HuH-7 (cell line): ENCODE data around the gene VAV2.

Source experiments
- DNase-seq: peaks from one replicate; pipeline ENCODE4 v3.0.0; 2011; ENCODE audit warnings: low spot score

VAV2 gene

DNA sequence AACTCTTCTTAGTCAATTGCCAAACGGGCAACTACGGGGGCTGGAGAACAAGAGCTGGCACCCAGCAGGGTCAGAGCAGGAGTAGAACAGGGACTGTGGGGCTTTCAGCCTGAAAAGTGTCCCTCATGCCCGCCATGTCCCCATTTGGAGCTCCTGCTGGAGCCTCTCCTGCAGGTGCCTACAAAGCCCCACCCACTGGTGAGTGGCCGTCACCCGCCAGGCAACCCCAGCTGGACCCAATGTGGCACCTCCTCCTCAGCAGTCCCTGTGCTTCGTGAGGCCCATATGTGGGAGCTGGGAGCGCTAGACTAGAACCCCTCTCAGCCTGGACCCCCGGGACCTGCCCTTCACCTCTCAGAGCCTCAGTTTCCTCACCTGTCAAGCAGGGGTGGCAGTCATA is 40.9 kb downstream of the VAV2 start:
- DNase-seq, result no peak

DNA sequence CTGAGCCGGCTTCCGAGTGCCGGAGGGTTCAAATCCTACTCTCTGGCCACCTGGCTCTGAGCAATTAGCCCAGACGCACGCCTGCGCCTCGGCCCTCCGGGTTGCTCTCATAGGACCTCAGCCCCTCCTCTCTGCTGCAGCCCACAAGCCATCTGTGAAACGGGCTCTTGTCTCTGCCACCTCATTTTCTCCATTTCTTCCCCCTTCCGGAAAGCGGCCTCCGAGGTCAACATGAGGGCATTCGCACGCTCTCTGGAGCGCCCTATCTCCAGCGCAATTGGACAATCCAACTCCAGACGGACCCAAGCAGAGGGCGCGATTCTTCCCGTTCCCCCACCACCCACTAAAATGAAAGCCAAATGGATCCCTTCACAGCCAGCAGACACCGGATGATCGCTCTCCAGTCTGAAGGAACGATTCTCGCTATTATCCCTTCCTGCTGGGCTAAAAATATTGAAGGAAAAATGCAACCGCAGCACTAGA is 41.5 kb downstream of the VAV2 start:
- DNase-seq, result no peak

DNA sequence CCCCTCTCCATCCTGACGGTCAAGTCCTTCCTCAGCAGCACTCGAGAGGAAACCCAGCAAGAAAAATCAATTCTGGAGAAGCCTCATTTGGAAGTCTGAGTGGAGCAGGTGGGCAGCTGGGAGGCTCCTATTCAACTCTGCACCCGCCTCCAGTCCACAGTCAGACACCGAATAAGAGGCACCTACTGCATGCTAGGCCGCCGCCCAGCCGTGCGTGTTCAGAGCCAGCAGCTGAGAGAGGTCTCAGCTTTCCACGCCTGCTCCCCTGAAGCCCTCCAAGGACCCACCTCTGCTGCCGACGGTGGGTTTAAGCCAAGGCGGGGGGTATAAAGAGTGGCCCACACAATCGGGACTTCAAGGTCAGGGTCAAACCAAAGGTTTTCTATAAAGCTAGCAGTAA is 41.9 kb downstream of the VAV2 start:
- DNase-seq, result no peak

DNA sequence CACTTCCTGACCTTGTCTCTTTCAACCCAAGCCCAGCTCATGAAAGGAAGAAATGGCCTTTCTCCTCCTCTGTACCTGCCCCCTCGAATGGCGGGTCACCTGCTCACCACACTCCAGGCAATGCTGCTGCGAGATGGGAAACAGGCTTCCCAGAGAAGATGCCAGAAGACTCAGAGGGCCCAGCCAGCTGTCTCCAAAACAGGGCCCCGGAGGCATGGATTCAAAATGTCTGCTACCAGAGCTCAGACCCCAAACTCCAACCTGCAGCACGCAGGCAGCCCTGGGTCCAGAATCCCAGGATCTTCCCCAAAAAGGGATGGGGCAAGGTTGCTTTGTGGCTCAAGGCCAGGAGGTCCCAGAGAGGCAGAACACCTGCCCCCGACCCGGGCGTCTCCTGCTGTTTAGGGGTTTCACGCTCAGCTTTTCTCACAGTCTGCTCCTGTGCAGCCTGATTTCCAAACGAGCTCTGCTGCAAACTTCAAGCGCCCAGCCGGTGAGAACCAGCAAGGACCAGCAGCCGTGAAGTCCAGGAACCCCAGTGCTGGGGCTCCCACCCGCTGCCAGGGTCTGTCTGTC is 42.5 kb downstream of the VAV2 start:
- DNase-seq, result no peak

DNA sequence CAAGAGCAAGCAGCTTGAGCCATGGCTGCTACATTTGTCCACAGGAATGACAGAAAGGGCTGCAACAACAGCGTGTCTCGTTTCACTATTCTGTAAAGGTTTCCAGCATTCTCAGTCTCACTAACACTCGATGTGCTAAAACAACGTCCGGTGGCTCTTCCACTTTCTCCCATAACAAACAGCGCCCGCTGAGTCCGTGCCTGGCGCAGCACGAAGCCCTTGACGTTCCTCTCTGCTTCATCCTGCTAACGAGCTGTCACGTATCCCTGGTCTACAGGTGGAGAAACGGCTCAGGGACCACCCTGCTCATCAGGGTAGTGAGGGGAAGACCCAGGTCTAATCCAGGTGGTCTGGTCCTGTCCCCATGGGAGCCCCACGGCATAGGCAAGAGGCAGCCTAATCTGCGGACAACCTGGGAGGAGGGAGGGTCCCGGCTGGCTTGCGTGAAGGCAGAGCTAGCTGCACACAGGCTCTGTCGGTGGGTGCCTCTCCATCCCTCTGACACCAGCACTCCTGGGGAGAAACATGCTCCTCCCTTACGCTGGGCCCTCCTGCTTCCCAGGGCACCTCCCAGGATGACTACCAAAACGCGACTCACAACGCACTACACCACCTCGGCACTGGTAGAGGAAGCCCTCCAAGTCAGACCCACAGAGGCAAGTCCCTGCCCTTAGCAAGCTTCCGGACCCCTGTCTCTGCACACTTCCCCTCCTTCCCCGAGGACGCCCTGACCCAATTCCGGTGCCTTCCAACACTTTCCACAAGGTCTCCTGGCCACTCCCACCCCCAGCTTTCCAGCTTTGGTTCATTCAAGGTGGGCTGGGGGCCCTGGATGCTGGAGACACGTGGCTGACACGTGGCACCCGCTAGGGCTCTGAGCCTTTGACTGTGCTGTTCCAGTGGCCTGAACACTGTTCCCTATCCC is 43.3 kb downstream of the VAV2 start:
- DNase-seq, result no peak

DNA sequence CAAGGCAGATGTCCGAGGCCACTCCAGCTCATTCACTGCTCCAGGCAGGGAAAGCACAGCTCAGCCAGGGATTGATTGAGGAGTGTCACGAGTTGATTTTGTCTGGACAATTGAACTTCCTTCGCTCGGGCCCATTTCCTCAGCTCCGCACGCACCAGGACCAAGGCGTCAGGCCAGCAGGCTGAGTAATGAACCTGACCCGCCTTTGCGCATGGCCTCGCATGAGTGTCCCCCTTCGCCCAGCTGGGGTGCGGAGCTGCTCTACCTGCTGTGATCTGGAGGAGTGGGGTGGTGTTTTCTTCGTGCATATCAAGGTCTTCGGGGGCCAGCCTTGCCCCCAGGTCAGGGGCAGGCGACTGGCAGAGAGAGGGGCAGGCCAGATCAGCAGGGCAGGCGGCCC is 44.0 kb downstream of the VAV2 start:
- no peak for DNase-seq

DNA sequence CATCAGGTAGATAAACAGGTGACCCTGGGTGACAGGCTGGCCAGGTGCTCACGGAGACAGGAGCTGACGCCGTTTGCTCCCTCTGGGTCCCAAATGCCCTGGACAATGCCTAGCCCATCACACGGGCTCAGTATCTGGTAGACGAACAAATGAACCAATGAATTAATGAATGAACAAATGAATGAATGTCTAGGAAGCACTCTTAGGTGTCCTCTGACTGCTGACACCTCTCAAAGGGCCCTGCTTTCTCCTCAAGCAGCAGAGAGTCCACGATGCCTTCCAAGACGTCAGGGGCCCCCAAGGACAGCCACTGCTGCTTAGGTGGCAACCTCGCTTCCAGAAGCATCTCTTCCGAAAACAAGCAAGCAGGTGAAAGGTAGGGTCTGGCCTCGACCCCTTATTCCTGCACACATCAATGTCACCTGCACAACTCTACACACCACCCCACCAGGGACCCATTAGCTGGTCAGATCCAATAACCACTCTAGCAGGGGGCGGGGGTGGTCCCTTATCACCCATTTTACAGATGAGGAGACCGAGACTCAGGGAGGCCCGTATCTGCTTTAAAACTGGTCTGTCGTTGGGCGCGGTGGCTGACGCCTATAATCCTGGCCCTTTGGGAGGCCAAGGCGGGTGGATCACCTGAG is 45.2 kb downstream of the VAV2 start:
- DNase-seq, result no peak

DNA sequence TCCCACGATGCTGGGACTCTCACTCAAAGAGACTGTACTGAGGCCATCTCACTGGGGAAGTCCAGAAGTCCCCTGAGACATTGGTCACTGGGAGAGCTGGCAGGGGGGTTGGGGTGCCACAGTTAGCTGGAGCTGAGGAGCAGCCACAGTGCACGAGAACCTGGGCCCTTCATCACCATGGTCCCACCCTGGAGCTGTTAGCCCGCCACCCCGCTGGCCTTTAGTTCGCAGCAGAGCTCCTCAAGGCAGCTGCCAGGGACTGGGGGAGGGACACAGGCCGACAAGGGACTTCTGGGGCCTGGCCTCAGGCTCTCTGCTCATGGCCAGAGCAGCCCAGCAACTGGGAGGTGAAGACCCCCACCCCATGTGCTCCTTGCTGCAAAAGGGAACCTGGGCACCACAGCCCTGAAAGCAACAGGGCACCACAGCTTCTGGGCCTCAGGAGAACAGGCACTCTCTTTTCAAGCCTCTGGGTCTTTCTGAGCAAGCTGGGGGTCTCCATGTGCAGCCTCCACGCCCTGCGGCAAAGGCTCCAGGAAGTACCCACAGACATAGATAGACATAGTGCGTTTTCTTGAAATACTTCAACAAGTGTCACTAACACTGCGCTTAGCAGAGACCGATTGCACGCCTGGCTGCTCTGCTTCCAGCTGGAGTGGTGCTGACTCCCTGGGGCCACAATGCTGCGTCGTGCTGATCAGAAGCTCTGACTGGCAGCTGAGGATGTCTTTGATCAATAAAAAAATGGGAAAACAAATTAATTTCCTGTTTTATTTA is 46.0 kb downstream of the VAV2 start:
- no peak for DNase-seq

DNA sequence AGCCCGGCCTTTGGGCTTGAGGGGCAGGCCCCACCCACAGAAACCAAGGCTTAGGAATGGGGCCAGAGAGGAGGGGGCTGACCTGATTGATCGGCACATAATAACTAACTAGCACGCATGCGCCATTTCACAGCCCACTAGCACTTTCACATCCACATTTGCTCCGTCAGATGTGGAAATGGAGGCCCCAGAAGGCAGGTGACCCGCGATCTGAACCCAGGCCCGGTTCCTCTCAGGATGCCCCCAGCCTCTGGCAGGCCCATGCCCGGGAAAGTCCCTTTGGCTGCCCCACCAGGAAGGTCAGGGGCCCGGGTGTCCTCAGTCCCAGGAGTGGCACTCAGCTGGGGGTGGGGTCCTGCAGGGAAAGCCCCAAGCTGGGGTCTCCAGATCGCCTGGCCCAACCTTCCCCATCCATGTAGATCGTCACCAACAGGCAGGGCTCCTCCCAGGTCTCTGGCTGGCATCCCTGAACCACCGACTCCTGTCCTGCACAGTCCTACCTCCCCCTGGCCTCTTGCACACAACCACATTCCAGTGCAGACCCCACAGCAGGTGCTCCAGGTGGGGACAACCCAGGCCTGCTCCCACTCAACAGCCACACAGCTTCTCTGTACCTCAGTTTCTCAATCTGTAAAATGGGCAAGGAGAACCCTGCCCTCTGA is 46.7 kb downstream of the VAV2 start:
- DNase-seq, result no peak

DNA sequence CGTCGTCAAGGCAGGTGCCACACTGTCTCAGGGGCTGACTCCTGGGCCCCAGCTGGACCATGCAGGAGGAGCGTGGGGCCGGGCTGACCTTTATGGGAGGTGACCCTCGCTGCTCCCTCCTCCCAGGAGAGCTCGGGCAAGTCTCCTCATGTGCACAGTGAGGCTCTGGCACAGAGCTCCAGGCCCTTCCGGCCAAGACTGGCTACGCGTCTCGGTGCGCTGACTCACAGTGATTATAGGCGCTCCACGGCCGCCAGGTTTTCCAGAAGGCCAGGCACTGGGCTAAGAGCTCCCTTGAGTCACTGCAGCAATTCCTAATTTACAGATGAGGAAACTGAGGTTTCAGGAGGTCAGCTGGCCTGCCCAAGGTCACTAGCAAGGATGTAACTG is 47.4 kb downstream of the VAV2 start:
- DNase-seq, result no peak

DNA sequence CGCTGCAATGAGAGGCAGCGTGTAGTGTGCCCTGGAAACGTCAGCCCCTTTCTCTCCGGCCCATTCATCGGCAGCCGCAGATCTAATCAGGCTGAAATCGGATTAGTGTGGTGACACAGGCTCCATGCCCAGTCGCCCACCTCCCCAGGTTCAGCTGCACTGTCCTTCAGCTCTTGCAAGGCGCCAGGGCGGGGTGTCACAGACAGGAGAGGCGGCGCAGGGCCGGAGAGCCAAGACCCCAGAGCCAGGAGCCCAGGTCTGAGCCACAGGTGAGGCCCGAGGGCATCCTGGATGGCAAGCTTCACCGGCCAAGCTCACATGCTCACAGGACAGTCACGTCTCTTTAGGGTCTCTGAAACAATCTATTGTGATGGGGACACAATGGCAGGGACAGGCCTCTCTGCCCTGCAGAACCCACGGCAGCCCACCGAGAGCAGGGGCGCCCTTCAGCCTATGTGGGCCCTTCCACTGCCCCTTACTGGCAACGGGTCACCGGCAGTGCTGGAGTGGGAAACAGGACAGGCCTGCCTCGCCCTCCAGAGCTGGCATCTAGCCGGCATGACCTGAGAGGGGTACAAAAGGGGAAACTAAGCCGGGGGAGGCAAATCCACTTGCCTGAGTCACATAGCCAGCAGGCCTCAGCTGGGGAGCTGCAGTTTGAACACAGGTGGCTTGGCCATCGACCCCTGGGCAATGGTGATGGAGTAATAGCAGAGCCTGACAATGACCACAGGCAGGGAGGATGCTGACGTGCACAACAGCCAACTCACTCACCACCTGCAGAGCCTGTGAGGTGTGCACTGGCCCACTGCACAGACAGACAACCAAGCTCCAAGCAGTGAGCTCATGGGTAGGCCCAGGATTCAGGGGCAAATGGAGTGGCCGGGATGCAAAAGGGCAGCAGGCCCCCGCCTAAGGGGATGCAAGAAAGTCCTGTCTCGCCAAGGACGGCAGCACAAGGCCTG is 48.1 kb downstream of the VAV2 start:
- DNase-seq, result no peak

DNA sequence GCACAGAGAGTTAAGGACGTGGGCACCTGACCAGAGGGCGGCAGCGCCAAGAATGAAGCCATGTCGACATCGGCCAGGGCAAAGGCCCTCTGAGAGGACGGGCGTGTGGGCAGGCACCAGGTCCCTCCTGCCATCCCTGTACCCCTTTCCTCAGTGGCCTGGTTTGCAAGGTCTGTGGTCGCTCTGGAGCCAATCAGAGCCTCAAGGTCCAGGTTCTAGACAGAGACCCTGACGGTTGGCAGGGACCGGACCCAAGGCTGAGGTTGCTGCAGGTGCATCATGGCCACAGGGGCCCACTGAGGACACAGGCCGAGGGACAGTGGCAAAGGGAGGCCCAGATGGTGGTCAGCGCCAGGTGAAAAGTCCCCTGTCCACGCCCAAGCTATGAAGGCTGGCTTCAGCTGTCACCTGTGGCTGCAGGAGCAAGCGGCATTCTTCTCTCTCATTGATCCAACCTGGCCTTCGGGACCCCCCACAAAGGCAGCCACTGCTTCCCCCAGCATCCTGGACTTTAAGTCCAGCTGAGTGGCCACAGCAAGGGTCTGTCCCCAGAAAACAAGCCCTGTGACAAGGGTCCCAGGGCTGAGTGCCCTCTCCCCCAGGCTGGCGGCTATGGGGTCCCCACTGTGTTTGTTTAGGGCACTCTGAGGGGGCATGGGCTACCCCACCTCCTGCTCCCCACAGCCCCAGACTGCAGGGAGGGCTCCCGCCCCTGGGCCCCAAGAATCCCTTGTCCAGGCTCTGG is 48.9 kb downstream of the VAV2 start:
- no peak for DNase-seq

DNA sequence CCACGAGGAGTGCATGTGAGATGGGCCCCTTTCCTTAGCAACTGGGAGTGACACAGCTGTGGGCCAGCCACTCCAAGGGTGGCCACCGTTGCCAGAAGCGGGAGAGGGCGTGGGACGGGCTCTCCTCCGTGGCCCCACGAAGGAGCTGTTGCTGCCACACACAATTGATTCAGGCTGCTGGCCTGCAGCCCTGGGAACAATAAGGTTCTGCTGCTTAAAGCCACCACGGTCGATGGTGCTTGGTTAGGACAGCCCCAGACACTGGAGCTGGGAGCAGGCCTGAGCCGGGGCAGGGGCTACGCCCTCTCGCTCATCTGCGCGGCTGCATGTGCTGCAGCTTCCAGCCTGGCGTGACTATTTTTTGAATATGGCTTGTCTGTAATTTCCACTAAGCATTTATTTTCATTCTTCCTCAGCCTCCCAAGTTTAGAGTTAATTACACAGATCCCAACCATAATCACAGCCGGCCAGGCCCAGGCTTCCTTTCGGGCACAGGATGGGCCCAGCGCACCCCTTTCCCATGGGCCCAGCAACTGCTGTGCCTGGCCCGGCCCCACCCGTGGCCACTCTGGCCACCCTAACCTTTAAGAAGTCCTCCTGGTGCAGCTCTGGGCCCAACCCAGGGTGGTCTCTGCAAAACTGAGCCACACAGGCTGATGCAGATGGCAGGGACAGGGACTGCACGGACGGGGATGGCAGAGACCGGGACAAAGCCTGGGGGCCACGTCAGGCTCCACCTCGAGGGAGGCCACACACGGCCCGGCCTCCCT is 49.7 kb downstream of the VAV2 start:
- no peak for DNase-seq

DNA sequence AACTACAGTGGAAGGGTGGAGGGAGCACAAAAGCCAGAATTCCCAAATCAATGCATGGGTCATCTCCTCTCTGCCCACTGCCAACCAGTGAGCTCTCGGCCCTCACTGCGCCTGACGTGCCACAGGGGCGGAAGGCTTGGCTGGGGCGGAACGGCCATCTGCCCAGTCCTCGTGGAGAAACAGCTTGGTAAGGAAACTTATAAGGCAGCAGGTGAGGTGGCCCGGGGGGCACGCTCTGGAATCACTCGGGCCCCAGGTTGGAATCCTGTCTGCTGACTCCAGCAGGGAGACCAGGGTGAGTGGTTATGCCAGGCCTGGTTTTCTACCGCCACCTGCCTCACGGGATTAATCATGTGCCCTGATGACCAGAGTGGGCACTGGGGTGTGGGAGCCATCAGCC is 52.3 kb downstream of the VAV2 start:
- DNase-seq, result no peak

DNA sequence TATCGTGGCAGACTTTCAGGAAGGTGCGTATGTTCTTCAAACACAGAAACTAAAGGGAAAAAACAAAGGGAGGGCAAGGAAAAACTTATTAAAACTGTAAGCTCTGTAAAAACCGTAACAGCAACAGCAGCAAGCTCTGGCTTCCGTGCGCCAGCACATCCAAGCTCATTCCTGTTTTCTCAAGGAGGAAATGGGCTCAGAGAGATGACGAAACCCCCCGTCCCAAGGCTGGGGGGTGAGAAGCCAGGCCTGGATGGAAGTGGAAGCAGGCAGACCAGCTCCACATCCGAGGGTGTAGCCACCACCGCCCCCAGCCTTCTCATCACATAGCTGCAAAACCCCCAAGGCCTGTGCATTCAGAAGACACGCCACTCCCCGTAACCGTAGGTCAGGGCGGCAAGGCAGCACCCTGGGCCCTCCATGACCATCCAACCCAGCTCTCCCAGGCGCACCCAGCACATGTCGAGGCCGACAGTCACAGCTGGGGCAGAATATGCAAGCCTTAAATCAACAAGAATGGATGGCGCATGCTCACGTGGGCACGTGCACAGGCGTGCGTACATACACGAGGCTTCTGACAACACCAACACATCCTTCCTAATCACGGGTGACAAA is 52.8 kb downstream of the VAV2 start:
- DNase-seq, result no peak

DNA sequence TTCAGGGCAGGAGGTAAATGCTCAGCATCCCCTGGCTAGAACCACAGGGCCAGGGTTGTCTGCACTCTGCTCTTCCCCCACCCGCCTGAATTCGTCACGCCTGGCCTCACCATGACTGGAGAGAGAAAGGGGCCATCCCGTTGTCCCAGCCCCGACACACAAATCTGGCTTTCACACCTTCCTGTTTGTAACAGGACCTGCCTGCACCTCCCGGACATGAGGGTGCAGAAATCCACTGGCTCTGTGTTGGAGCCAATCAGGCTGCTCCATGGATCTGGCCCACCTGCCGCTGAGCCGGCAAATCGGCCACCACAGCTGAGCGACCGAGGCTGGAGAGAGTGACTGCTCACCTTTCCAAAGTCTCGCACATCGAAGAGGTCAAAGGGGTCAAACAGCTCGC is 53.4 kb downstream of the VAV2 start:
- no peak for DNase-seq

DNA sequence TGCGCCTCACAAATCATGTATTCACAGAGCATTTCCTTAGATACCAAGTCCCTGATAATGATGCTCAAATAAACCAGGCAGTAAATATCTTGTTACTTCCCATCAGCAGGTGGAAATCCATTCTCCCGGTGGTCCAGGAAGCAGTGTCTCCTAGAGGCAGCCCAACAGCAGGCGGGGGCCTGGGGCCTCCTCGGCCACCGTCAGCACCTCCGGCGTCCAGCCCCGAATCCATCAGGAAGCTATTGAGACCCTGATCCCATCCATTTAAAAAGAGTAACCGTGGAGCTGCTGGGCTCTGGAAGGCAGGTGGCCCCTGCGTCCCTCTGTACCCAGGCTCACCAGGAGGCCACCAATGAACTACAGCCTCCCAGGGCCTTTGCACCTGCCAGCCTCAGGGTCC is 54.0 kb downstream of the VAV2 start:
- DNase-seq, result no peak

DNA sequence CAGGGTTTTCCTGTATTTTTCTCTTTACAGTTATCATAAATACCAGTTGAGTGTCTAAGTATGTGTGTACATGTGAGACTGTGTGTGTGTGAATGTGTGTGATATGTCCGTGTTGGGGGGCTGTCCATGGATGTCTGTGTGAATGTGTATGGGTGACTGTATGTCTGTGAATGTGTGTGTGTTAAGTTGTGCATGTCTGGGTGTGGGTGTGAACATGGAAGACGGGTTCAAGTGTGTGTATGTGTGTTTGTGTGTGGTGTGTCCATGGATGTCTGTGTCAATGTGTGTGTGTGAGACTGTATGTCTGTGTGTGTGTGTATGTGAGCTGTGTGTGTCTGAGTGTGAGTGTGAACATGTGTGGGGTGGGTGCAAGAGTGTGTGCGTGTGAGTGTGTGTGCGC is 55.0 kb downstream of the VAV2 start:
- DNase-seq, result no peak
